Peyer's patch (tissue), 4 donors: ENCODE results near the gene FBL.

Experiments
- POLR2A ChIP-seq, 2 donors: fragments of 450-650 bp; IDR thresholded peaks; one replicate each; pipeline ENCODE4 v1.5.1; 2017; ENCODE audit warnings: antibody characterized with exemption in 2 of 2, mild to moderate bottlenecking in 2 of 2, moderate library complexity in 2 of 2
- TF ChIP-seq, protein P1 (sequence below), 6 experiments: fragments of 450-650 bp in 4 of 6; fragments of 200-600 bp in 2 of 6; sonication (generic) in 1 of 6; IDR thresholded peaks; one replicate each; pipeline ENCODE4 v1.5.1; 2017 to 2019; ENCODE audit warnings: antibody characterized with exemption in 6 of 6, mild to moderate bottlenecking in 3 of 6, moderate library complexity in 1 of 6

DNA sequence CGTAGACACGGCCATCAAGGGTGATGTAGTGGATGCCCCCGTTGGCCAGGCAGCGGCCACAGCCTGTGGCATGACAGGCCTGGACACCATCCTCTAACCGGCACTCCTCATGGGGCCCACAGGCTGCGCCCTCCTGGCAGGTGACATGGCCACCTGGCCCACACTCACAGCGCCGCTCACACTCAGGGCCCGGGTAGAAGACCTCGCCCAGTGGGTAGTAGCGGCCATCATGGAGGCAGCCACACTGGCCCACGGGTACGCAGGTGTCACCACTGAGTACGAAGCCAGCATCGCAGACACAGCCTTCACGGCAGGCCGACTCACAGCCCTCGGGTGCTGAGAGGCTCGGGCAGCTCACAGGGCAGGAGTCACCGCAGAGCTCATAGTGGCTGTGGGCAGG is 27.2 kb upstream of the FBL start:
- no peak for TF ChIP-seq POLR2A (IDR thresholded peaks at IDR 0.05)
- TF ChIP-seq, protein P1, sequence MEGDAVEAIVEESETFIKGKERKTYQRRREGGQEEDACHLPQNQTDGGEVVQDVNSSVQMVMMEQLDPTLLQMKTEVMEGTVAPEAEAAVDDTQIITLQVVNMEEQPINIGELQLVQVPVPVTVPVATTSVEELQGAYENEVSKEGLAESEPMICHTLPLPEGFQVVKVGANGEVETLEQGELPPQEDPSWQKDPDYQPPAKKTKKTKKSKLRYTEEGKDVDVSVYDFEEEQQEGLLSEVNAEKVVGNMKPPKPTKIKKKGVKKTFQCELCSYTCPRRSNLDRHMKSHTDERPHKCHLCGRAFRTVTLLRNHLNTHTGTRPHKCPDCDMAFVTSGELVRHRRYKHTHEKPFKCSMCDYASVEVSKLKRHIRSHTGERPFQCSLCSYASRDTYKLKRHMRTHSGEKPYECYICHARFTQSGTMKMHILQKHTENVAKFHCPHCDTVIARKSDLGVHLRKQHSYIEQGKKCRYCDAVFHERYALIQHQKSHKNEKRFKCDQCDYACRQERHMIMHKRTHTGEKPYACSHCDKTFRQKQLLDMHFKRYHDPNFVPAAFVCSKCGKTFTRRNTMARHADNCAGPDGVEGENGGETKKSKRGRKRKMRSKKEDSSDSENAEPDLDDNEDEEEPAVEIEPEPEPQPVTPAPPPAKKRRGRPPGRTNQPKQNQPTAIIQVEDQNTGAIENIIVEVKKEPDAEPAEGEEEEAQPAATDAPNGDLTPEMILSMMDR (IDR thresholded peaks at IDR 0.05), result no peak
